LHCN-M2 (cell line): ENCODE measurements around the gene PRKN. TPM values are rescaled to one million over a fixed set of nuclear protein-coding genes. Genes with fewer than 3 reads are reported as not detected.

Experiments
- DNase-seq: peaks from one replicate; pipeline ENCODE4 v3.0.0-alpha.2; 2012; ENCODE audit warnings: low read depth
- total RNA-seq: library from RNA; depleted of rRNA; stranded (reverse); fragments of >200 nt; gene quantifications from 2 replicates; pipeline ENCODE4 v1.2.3, GENCODE V29; 2014

The PRKN gene
- total RNA-seq, 1 experiment from 2014 or later, result 2.4 TPM

GRCh38 chr6:162315291-162315690 is 412.3 kb downstream of the PRKN start:
- no peak for DNase-seq

GRCh38 chr6:162313922-162314660 is 413.5 kb downstream of the PRKN start:
- DNase-seq, result peak; percentile 66

- DNase-seq, result no peak
Measured at GRCh38 chr6:162307865-162308264, 419.7 kb downstream of the PRKN start.

- no peak for DNase-seq
Measured at GRCh38 chr6:162306616-162307015, 420.9 kb downstream of the PRKN start.

- DNase-seq, result no peak
Measured at GRCh38 chr6:162301128-162301527, 426.4 kb downstream of the PRKN start.

GRCh38 chr6:162294029-162294428 is 433.5 kb downstream of the PRKN start:
- no peak for DNase-seq

- no peak for DNase-seq
Measured at GRCh38 chr6:162292915-162293314, 434.7 kb downstream of the PRKN start.

GRCh38 chr6:162290846-162291465 is 436.6 kb downstream of the PRKN start:
- DNase-seq, result no peak

GRCh38 chr6:162289972-162290371 is 437.6 kb downstream of the PRKN start:
- no peak for DNase-seq

- DNase-seq, result no peak
Measured at GRCh38 chr6:162273986-162274385, 453.6 kb downstream of the PRKN start.

GRCh38 chr6:162271922-162272321 is 455.6 kb downstream of the PRKN start:
- no peak for DNase-seq

- no peak for DNase-seq
Measured at GRCh38 chr6:162270966-162271365, 456.6 kb downstream of the PRKN start.

GRCh38 chr6:162267641-162268040 is 459.9 kb downstream of the PRKN start:
- no peak for DNase-seq

- no peak for DNase-seq
Measured at GRCh38 chr6:162267126-162267525, 460.4 kb downstream of the PRKN start.

GRCh38 chr6:162264581-162264980 is 463.0 kb downstream of the PRKN start:
- no peak for DNase-seq

- no peak for DNase-seq
Measured at GRCh38 chr6:162262466-162263196, 464.9 kb downstream of the PRKN start.

- DNase-seq, result no peak
Measured at GRCh38 chr6:162261598-162261997, 466.0 kb downstream of the PRKN start.

- no peak for DNase-seq
Measured at GRCh38 chr6:162260027-162260426, 467.5 kb downstream of the PRKN start.

GRCh38 chr6:162258647-162259046 is 468.9 kb downstream of the PRKN start:
- DNase-seq, result no peak

GRCh38 chr6:162256361-162256760 is 471.2 kb downstream of the PRKN start:
- DNase-seq, result no peak

- peak; percentile 11 for DNase-seq
Measured at GRCh38 chr6:162251257-162251656, 476.3 kb downstream of the PRKN start.

GRCh38 chr6:162249907-162250642 is 477.5 kb downstream of the PRKN start:
- DNase-seq, result no peak
